IMR-90 (cell line): ENCODE measurements around the gene NAGS. TPM values are rescaled to one million over a fixed set of nuclear protein-coding genes. Genes with fewer than 3 reads are reported as not detected.
A peak's percentile ranks its signal among the peaks of the same experiment; 100 is the strongest.

ENCODE experiments used
- ATAC-seq: fragments of 200-7000 bp; cut with Tn5 transposase; 2 replicates; pipeline ENCODE4 v1.9.1; 2020; ENCODE audit warnings: low read depth, mild to moderate bottlenecking, moderate library complexity
- BruUV-seq: library from RNA; stranded (reverse); fragments of 400-500 nt; replicated peaks from 2 replicates; lab custom pipeline; 2021; lab: Mats Ljungman, UMichigan
- CTCF ChIA-PET: fragments of 300-600 bp; formaldehyde crosslinking; extraction: SDS; loops from one replicate; lab custom pipeline; 2021; ENCODE audit warnings: antibody characterized with exemption; lab: Yijun Ruan, JAX
- POLR2A ChIA-PET: fragments of 300-600 bp; sonication (Branson Sonifier 250); formaldehyde crosslinking; loops from one replicate; lab custom pipeline; 2022; ENCODE audit warnings: antibody characterized with exemption; ENCODE audit not compliant: unreplicated experiment; lab: Charles Lee
- DNase-seq: peaks from one replicate; pipeline ENCODE4 v3.0.0; 2013
- H2AFZ ChIP-seq: replicated peaks from 2 replicates; pipeline ENCODE3; 2013; ENCODE audit warnings: low read length, mild to moderate bottlenecking; ENCODE audit not compliant: poor library complexity
- H2AK5ac ChIP-seq: 2 replicates; pipeline ENCODE4 v1.6.1; 2013; ENCODE audit warnings: low read depth, low read length, inconsistent platforms
- H2AK9ac ChIP-seq: replicated peaks from 2 replicates; pipeline ENCODE3; 2013; ENCODE audit warnings: mild to moderate bottlenecking, low read depth, low read length, moderate library complexity; ENCODE audit not compliant: poor library complexity
- H2BK120ac ChIP-seq: 2 replicates; pipeline ENCODE4 v1.6.1; 2013; ENCODE audit warnings: low read depth, low read length, inconsistent platforms
- H2BK15ac ChIP-seq: 3 replicates; pipeline ENCODE4 v1.6.1; 2013; ENCODE audit warnings: low read depth, low read length, inconsistent platforms
- H2BK20ac ChIP-seq: 2 replicates; pipeline ENCODE4 v1.6.1; 2013; ENCODE audit warnings: low read depth, mild to moderate bottlenecking, inconsistent platforms, low read length, moderate library complexity
- H2BK5ac ChIP-seq: 2 replicates; pipeline ENCODE4 v1.6.1; 2013; ENCODE audit warnings: mild to moderate bottlenecking, low read depth, low read length, inconsistent platforms; ENCODE audit not compliant: poor library complexity, severe bottlenecking
- H3K14ac ChIP-seq: replicated peaks from 2 replicates; pipeline ENCODE4 v1.6.1; 2013; ENCODE audit warnings: low read depth, low read length, inconsistent platforms
- H3K18ac ChIP-seq: 2 replicates; pipeline ENCODE4 v1.6.1; 2013; ENCODE audit warnings: low read depth, low read length, control low read depth
- H3K23ac ChIP-seq: 2 replicates; pipeline ENCODE4 v1.6.1; 2013; ENCODE audit warnings: low read depth, low read length, inconsistent platforms
- H3K27ac ChIP-seq: 2 replicates; pipeline ENCODE4 v1.5.1; 2013; ENCODE audit warnings: mild to moderate bottlenecking, control low read depth, low read length; ENCODE audit not compliant: insufficient read depth
- H3K27me3 ChIP-seq: 2 replicates; pipeline ENCODE4 v1.6.1; 2013; ENCODE audit warnings: low read length; ENCODE audit not compliant: control insufficient read depth, insufficient read depth
- H3K36me3 ChIP-seq: 2 replicates; pipeline ENCODE4 v1.6.1; 2013; ENCODE audit warnings: low read length, mixed read lengths; ENCODE audit not compliant: control insufficient read depth, insufficient read depth
- H3K4ac ChIP-seq: 2 replicates; pipeline ENCODE4 v1.6.1; 2013; ENCODE audit warnings: low read depth, low read length, inconsistent platforms
- H3K4me1 ChIP-seq: 2 replicates; pipeline ENCODE4 v1.6.1; 2013; ENCODE audit warnings: low read length, mixed read lengths; ENCODE audit not compliant: control insufficient read depth, insufficient read depth
- H3K4me2 ChIP-seq: 2 replicates; pipeline ENCODE4 v1.6.1; 2013; ENCODE audit warnings: low read depth, mild to moderate bottlenecking, control low read depth, low read length, moderate library complexity
- H3K4me3 ChIP-seq: 2 replicates; pipeline ENCODE4 v1.5.1; 2013; ENCODE audit warnings: low read depth, mild to moderate bottlenecking, control low read depth, low read length, moderate library complexity; ENCODE audit not compliant: insufficient read depth
- H3K56ac ChIP-seq: 2 replicates; pipeline ENCODE4 v1.6.1; 2013; ENCODE audit warnings: low read length, inconsistent platforms; ENCODE audit not compliant: insufficient read depth; ENCODE audit errors: extremely low read depth
- H3K79me1 ChIP-seq, 2 experiments: 2 replicates each; pipeline ENCODE4 v1.6.1; 2013; ENCODE audit warnings: low read length in 2 of 2, inconsistent platforms in 1 of 2, low read depth in 1 of 2
- H3K9ac ChIP-seq: 2 replicates; pipeline ENCODE4 v1.6.1; 2013; ENCODE audit warnings: low read depth, low read length, control low read depth
- H3K9me1 ChIP-seq: 2 replicates; pipeline ENCODE4 v1.6.1; 2013; ENCODE audit warnings: low read length, inconsistent platforms; ENCODE audit not compliant: insufficient read depth
- H3K9me3 ChIP-seq: 2 replicates; pipeline ENCODE4 v1.6.1; 2013; ENCODE audit warnings: low read length; ENCODE audit not compliant: control insufficient read depth, insufficient read depth
- H4K20me1 ChIP-seq: 2 replicates; pipeline ENCODE4 v1.6.1; 2013; ENCODE audit warnings: low read length, inconsistent platforms; ENCODE audit not compliant: insufficient read depth
- H4K5ac ChIP-seq: 2 replicates; pipeline ENCODE4 v1.6.1; 2013; ENCODE audit warnings: mild to moderate bottlenecking, low read depth, low read length, control low read depth
- H4K8ac ChIP-seq, 2 experiments: 2 replicates each; pipeline ENCODE4 v1.6.1; 2013; ENCODE audit warnings: low read depth in 2 of 2, low read length in 2 of 2, control low read depth in 1 of 2, inconsistent platforms in 1 of 2
- H4K91ac ChIP-seq: 2 replicates; pipeline ENCODE4 v1.6.1; 2013; ENCODE audit warnings: low read depth, low read length, inconsistent platforms; ENCODE audit not compliant: insufficient read depth
- CEBPB ChIP-seq: IDR thresholded peaks from 2 replicates; pipeline ENCODE4 v1.6.1; 2012; ENCODE audit warnings: low read depth, low read length, improper control_type of control experiment
- CTCF ChIP-seq: conservative IDR thresholded peaks from 2 replicates; pipeline ENCODE4 v1.5.1; 2012; ENCODE audit warnings: mild to moderate bottlenecking, low read depth, low read length, improper control_type of control experiment
- FOS ChIP-seq: fragments of 150-350 bp; IDR thresholded peaks from 2 replicates; pipeline ENCODE4 v1.6.1; 2016; ENCODE audit warnings: low read depth, low read length
- MAFK ChIP-seq: IDR thresholded peaks from 2 replicates; pipeline ENCODE4 v1.6.1; 2012; ENCODE audit warnings: low read depth, low read length, improper control_type of control experiment
- NFE2L2 ChIP-seq: fragments of 150-350 bp; IDR thresholded peaks from 2 replicates; pipeline ENCODE4 v1.6.1; 2016; ENCODE audit warnings: low read depth, mild to moderate bottlenecking, low read length
- POLR2A ChIP-seq: IDR thresholded peaks from 2 replicates; pipeline ENCODE4 v1.6.1; 2012; ENCODE audit warnings: mild to moderate bottlenecking, low read depth, low read length
- RFX5 ChIP-seq: IDR thresholded peaks from 2 replicates; pipeline ENCODE4 v1.8.0; 2012; ENCODE audit warnings: low read depth, mild to moderate bottlenecking, low read length, moderate library complexity
- WGBS, 2 experiments: methylation state at CpG; one replicate each; pipeline versions ENCODE4 v1.1.5 to v1.1.7; 2013; ENCODE audit warnings: missing lambda C conversion rate in 2 of 2; ENCODE audit not compliant: insufficient read length in 1 of 2; ENCODE audit errors: extremely low coverage in 2 of 2; 5-methylcytosine and 5-hydroxymethylcytosine counted together
- dilution Hi-C: fragments of 300-500 bp; cut with HindIII; formaldehyde crosslinking; loops from one replicate; pipeline ENCODE4 v1.14.3; 2018; ENCODE audit warnings: low sequenced_read_pairs; ENCODE audit not compliant: unreplicated experiment
- in situ Hi-C: fragments of 300-500 bp; cut with MboI; formaldehyde crosslinking; loops from 3 replicates; pipeline ENCODE4 v1.14.3; 2019; ENCODE audit warnings: low sequenced_read_pairs, inconsistent platforms, mixed read lengths
- intact Hi-C: fragments of 100-400 bp; cut with micrococcal nuclease; formaldehyde crosslinking; loops from 2 replicates; pipeline ENCODE4 v1.10.0; 2022
- polyA plus RNA-seq, 3 experiments: library from polyadenylated mRNA; depleted of rRNA; stranded (reverse); fragments of >200 nt; gene quantifications; 2 replicates each; pipeline ENCODE4 v1.2.3, GENCODE V29; 2012; ENCODE audit warnings: low replicate concordance in 1 of 3
- total RNA-seq: library from RNA; depleted of rRNA; stranded (reverse); fragments of >200 nt; gene quantifications from 2 replicates; pipeline ENCODE4 v1.2.3, GENCODE V29; 2012

The NAGS gene
- total and polyA plus RNA-seq, 2 of the 4 experiments (the other 2 are of a cell fraction) = 0.54 to 0.99 TPM

GRCh38 chr17:44044071-44044470 lies 39.6 kb downstream of the NAGS start:
- Histone ChIP-seq H3K27ac (peak overlapping the region; percentile 57; the same call in 1 of the 2 replicates), H2BK120ac (no peak overlapping the region), H3K9ac (peak overlapping the region; percentile 28; the same call in 1 of the 2 replicates), H4K8ac (0 out of 4 replicates have a peak overlapping the region, but pooled peaks of 1 of the 2 experiments have one; percentile 3), H3K4me1 (peaks cover 12% of the 10 kb centered on the region), H4K20me1 (peaks cover 68% of the 10 kb centered on the region), H3K18ac (no peak overlapping the region), H3K56ac (no peak overlapping the region), H2AFZ (no peak overlapping the region), H3K23ac (peak overlapping the region; percentile 37; the same call in 1 of the 2 replicates), H4K91ac (no peak overlapping the region), H2AK9ac (no peak overlapping the region), H3K9me3 (no peaks in the 10 kb centered on the region), H3K14ac (no peak overlapping the region), H2AK5ac (no peak overlapping the region), H3K4me3 (no peak overlapping the region), H3K4ac (no peak overlapping the region), H3K4me2 (peak overlapping the region; percentile 16; the same call in 1 of the 2 replicates), H2BK20ac (no peak overlapping the region), H2BK5ac (peak overlapping the region; percentile 31), H3K27me3 (no peaks in the 10 kb centered on the region), H2BK15ac (no peak overlapping the region), H4K5ac (no peak overlapping the region), H3K9me1 (no peaks in the 10 kb centered on the region), H3K79me1 (peaks cover 11 to 70% of the 10 kb centered on the region in 2 experiments), H3K36me3 (peaks cover 15% of the 10 kb centered on the region)
- no peak; the same call in 1 of the 2 replicates for ATAC-seq
- in situ Hi-C loops = no loop called here
- TF ChIP-seq CTCF (no peak), POLR2A (no peak), RFX5 (peak; percentile 61; the same call in 1 of the 2 replicates), NFE2L2 (peak; percentile 25; the same call in 1 of the 2 replicates), FOS (0 out of 2 replicates have a peak, but pooled peaks have one; percentile 10), CEBPB (peak; percentile 91), MAFK (no peak; the same call in 1 of the 2 replicates)
- dilution Hi-C loops = no loop called here
- BruUV-seq = no TSS peak
- ChIA-PET CTCF (interaction anchor here (0.6 to 1.5 kb wide), 4 partner anchors 14 to 124 kb away, joined by 3 to 10 read pairs (median 5); no protein-coding TSS in a partner anchor), POLR2A (no interaction called here)
- no CpG with 5 or more reads among the region's 1 CpG for WGBS, 2 experiments
- peak; percentile 65 for DNase-seq
- intact Hi-C loops = loop anchor here (10.0 kb wide), 1 partner anchor 121 kb away; no protein-coding TSS in a partner anchor
